Omental fat pad (tissue), 4 donors: ENCODE measurements around the gene SEC22A. TPM values are rescaled to one million over a fixed set of nuclear protein-coding genes. Genes with fewer than 3 reads are reported as not detected.

Experiments
- ATAC-seq: fragments of 150-250 bp; one replicate; pipeline ENCODE4 v1.9.1; 2016; ENCODE audit warnings: mild to moderate bottlenecking, moderate library complexity; ENCODE audit not compliant: low FRiP score
- DNase-seq: peaks from one replicate; pipeline ENCODE4 v3.0.0-alpha.2; 2019; ENCODE audit warnings: low spot score
- total RNA-seq, 4 donors: library from RNA; depleted of rRNA; stranded (reverse); fragments of >200 nt; gene quantifications; one replicate each; pipeline ENCODE4 v1.1.0, GENCODE V29; 2016
- TF ChIP-seq, protein P1 (sequence below), 3 donors: fragments of 450-650 bp; IDR thresholded peaks; one replicate each; pipeline ENCODE4 v1.5.1; 2016 to 2017; ENCODE audit warnings: antibody characterized with exemption in 3 of 3, mild to moderate bottlenecking in 3 of 3, moderate library complexity in 2 of 3

Gene SEC22A
- total RNA-seq, 4 donors from 2014 or later, result 18.4 to 33.7 (median 31.1) TPM

DNA sequence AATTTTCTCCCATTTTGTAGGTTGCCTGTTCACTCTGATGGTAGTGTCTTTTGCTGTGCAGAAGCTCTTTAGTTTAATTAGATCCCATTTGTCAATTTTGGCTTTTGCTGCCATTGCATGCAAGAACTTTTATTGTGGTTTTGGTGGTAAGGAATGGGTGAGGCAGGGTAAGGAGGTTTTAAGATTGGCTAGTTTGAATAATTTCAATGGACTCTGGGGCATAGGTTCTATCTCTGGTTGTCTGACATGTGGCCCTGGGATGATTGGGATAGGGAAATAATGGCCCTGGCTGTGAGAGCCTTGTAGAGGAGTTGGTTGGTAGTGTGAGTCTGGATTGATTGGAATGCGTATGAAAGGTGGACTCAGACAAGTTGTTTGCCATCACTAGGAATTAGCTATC lies 38.0 kb downstream of the SEC22A start:
- ATAC-seq (no peak), DNase-seq (no peak)
- TF ChIP-seq, protein P1, sequence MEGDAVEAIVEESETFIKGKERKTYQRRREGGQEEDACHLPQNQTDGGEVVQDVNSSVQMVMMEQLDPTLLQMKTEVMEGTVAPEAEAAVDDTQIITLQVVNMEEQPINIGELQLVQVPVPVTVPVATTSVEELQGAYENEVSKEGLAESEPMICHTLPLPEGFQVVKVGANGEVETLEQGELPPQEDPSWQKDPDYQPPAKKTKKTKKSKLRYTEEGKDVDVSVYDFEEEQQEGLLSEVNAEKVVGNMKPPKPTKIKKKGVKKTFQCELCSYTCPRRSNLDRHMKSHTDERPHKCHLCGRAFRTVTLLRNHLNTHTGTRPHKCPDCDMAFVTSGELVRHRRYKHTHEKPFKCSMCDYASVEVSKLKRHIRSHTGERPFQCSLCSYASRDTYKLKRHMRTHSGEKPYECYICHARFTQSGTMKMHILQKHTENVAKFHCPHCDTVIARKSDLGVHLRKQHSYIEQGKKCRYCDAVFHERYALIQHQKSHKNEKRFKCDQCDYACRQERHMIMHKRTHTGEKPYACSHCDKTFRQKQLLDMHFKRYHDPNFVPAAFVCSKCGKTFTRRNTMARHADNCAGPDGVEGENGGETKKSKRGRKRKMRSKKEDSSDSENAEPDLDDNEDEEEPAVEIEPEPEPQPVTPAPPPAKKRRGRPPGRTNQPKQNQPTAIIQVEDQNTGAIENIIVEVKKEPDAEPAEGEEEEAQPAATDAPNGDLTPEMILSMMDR (IDR thresholded peaks at IDR 0.05), result no peak

DNA sequence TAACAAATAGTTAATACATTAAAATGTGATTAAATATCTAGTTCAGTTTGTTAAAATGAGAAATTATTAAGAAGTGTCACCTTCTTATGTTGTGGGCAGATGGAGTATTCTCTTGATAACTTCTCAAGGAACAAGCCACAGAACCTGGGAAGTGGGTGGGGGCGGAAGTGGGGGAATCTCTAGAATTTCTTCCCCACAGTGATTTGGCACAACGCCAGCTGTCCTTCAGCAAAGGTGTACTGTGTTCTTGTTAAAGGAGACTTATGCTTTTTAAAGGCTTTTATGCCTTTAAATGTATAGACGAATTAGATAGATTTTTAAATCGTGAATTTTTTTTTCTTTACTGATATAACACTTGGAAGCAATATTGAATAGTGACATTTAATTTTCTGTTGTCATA lies 42.4 kb downstream of the SEC22A start:
- ATAC-seq, result no peak
- TF ChIP-seq, protein P1 (IDR thresholded peaks at IDR 0.05), result no peak
- no peak for DNase-seq

DNA sequence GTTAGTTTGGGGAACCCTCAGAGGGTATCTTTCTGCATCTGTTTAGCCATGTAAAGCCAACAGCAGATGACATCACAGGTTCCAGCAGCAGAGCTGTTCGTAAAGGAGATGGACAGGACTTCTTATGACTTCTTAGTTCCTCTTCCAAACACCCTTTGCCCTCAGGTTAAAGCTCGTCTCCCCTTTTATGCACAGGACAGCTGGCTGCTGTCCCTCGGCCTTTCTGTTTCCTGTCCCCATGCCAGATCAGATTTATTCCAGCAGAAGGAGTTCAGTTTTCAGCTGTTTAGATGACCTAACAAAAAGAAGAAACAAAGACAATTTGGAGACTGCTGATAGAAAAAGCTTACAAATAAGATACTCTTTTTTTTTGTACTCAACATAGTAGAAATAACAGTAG lies 45.1 kb downstream of the SEC22A start:
- TF ChIP-seq, protein P1 (IDR thresholded peaks at IDR 0.05), result no peak
- ATAC-seq, result no peak
- no peak for DNase-seq

DNA sequence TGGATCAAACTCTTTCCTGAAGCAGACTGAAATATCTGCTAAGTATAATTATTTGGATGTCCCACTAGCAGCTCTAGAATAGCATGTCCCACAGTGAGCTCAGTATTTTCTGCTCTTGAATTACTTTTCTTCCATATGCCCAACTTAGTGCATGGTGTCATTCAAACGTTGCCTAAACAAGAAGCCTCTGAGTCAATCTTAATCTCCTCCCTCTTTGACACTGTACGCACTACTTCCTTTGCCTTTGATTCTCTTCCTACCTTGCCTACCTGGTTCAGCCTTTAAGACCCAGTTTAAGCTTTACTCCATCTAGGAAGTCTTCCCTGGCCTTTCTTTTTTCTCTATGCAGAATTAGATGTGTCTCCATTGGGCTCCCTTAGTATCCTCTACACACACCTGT lies 54.5 kb downstream of the SEC22A start:
- ATAC-seq, result no peak
- TF ChIP-seq, protein P1 (IDR thresholded peaks at IDR 0.05), result no peak
- DNase-seq, result no peak

DNA sequence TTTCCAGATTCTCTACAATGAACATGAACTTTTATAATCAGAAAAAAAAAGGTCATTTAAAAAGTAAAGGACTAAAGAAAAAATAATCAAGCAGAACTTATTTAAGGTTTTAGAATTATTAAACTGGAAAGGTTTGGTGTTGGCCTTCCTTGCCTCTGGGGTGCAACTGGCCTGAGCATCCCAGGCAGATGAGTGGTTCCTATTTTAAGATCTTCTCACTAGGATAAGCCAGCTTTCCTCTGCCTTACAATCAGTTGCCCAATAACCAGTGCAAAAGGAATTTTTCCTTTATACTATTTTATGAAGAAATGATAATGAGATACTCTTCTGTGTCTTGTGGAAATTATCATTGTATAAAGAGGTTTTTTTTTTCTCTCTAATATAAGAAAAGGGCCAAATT lies 56.6 kb downstream of the SEC22A start:
- TF ChIP-seq, protein P1 (IDR thresholded peaks at IDR 0.05), result no peak
- no peak for DNase-seq
- no peak for ATAC-seq

DNA sequence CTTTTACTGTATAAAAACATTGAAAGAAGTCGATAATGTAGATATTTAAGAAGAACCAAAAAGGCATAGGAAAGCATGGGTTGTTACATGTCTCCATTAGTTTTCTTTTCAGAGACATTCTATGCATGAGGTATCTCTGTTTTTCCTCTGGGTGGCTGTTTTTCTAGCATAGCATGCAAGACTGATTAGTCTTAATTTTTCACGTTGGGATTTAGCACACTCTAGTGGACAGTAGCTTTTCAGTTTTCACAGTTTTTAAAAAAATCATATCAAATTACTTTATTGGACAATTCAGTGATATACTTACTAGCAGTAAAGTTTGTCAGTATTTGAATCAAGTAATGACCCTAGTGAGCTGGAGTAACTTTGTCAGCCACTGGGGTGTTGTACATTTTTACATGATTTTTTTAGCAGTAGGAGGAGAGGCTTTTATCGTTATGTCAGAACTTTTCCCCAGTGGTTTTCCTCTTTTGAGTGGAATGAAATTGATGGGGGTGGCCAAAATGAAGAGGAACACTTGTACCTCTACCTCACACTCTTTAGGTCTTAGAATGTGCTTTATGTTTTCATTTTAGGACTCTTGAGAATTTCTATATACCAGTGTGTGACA lies 57.2 kb downstream of the SEC22A start:
- no peak for DNase-seq
- peak; percentile 71 for ATAC-seq
- TF ChIP-seq, protein P1 (IDR thresholded peaks at IDR 0.05), result no peak

DNA sequence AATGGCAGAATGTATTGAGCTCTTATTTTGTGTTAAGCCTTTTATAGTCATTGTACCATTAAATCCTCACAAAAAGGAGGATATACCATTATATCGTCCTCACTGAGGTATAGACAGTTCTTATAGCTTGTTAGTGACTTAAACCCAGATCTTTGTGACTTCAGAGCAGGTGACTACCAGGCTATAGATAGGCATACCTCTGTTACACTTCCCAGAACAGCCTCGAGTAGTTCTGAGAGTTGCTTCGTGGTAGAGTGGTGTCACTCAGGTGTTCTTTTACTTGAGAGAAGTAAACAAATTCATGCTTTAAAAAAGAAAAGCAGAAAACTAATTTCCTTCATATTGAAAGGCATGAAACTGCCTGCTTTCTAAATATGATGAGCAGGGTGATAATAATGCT lies 59.9 kb downstream of the SEC22A start:
- ATAC-seq, result no peak
- DNase-seq, result no peak
- TF ChIP-seq, protein P1 (IDR thresholded peaks at IDR 0.05), result no peak
